Measurements from ENCODE around the gene OR52N4. TPM values are rescaled to one million over a fixed set of nuclear protein-coding genes. Genes with fewer than 3 reads are reported as not detected.

The OR52N4 gene
- total RNA-seq, 1 donor from 2014 or later = not detected

DNA sequence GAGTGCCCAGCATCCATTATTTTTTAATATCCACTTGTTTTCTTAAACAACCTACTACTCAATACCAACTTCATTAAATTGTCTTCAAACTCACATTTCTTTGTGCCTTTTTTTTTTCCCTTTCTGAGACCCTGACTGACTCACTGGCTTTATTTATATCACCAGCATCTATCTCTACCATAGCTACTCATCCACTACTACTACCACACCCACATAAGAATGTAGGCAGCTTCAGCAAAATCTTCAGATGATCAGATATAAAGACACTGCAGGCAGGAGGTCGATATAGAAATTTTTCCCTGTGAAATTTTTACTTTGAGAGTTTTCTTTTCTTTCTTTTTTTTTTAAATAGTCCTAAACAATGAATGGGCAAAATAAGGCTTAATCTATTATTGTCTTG is 15.6 kb upstream of the OR52N4 start:
- no peaks in the 10 kb centered on the region for H3K27me3 ChIP-seq (ENCODE audit: control insufficient read depth, insufficient read depth, low read length)
- H3K4me3 ChIP-seq (ENCODE audit: low read depth, low read length) = no peak overlapping the region
- TF ChIP-seq, protein P1, sequence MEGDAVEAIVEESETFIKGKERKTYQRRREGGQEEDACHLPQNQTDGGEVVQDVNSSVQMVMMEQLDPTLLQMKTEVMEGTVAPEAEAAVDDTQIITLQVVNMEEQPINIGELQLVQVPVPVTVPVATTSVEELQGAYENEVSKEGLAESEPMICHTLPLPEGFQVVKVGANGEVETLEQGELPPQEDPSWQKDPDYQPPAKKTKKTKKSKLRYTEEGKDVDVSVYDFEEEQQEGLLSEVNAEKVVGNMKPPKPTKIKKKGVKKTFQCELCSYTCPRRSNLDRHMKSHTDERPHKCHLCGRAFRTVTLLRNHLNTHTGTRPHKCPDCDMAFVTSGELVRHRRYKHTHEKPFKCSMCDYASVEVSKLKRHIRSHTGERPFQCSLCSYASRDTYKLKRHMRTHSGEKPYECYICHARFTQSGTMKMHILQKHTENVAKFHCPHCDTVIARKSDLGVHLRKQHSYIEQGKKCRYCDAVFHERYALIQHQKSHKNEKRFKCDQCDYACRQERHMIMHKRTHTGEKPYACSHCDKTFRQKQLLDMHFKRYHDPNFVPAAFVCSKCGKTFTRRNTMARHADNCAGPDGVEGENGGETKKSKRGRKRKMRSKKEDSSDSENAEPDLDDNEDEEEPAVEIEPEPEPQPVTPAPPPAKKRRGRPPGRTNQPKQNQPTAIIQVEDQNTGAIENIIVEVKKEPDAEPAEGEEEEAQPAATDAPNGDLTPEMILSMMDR (IDR thresholded peaks at IDR 0.05; ENCODE audit: insufficient read depth, low read length, poor library complexity, severe bottlenecking) = no peak
- DNase-seq (ENCODE audit: low read depth) = no peak
- no peaks in the 10 kb centered on the region for H3K36me3 ChIP-seq (ENCODE audit: control insufficient read depth, insufficient read depth, low read length)

DNA sequence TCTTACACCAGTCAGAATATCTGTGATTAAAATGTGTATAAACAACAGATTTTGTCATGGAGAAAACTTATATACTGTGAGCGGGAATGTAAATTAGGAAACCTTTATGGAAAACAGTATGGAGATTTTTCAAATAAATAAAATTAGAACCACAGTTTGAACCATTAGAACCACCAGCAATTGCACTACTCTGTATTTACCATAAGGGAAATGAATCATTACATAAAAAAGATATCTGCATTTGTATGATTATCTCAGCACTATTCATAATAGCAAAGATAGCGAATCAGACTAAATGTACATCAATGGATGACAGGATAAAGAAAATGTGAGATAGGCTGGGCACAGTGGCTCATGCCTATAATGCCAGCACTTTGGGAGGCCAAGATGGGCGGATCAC is 7.4 kb upstream of the OR52N4 start:
- no peaks in the 10 kb centered on the region for H3K27me3 ChIP-seq (ENCODE audit: control insufficient read depth, insufficient read depth, low read length)
- H3K36me3 ChIP-seq (ENCODE audit: control insufficient read depth, insufficient read depth, low read length) = no peaks in the 10 kb centered on the region
- no peak for DNase-seq (ENCODE audit: low read depth)
- no peak overlapping the region for H3K4me3 ChIP-seq (ENCODE audit: low read depth, low read length)
- TF ChIP-seq, protein P1 (IDR thresholded peaks at IDR 0.05; ENCODE audit: insufficient read depth, low read length, poor library complexity, severe bottlenecking) = no peak

DNA sequence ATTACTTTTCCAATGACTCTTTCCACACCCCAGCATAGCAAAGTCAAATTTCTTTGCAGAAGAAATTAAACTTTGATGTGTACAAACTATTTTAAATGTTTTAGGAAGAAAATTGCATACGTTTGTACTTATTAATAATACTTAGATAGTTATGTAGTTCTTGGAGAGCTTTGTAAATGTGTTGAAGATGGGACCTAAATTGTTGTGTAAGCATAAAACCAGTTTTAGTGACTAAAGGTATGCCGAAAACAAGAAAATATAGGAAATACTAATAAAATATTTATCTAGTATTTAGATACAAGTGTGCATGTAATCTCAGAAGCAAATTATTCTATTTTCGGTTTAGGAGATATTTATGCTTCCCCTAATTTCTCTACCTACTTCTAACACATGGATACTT is 4.2 kb upstream of the OR52N4 start:
- no peaks in the 10 kb centered on the region for H3K27me3 ChIP-seq (ENCODE audit: control insufficient read depth, insufficient read depth, low read length)
- TF ChIP-seq, protein P1 (IDR thresholded peaks at IDR 0.05; ENCODE audit: insufficient read depth, low read length, poor library complexity, severe bottlenecking) = no peak
- DNase-seq (ENCODE audit: low read depth) = no peak
- no peaks in the 10 kb centered on the region for H3K36me3 ChIP-seq (ENCODE audit: control insufficient read depth, insufficient read depth, low read length)
- no peak overlapping the region for H3K4me3 ChIP-seq (ENCODE audit: low read depth, low read length)

DNA sequence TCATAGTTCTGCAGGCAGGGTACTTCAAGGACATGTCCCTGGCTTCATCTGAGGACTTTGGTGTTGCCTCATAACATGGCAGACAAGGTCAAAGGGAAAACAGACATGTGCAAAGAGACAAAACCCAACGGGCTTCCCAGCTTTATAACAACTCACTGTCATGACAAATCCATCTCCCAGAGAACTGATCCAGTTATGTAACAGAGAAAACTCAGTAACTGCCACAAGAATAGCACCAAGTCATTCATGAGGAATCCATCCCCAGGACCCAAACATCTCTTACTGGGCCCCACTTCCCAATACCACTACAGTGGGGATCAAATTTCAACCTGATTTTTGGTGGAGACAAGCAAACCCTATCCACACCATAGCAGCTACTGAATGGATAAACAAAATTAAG is 13.0 kb downstream of the OR52N4 start:
- no peaks in the 10 kb centered on the region for H3K36me3 ChIP-seq (ENCODE audit: control insufficient read depth, insufficient read depth, low read length)
- DNase-seq (ENCODE audit: low read depth) = no peak
- TF ChIP-seq, protein P1 (IDR thresholded peaks at IDR 0.05; ENCODE audit: insufficient read depth, low read length, poor library complexity, severe bottlenecking) = no peak

DNA sequence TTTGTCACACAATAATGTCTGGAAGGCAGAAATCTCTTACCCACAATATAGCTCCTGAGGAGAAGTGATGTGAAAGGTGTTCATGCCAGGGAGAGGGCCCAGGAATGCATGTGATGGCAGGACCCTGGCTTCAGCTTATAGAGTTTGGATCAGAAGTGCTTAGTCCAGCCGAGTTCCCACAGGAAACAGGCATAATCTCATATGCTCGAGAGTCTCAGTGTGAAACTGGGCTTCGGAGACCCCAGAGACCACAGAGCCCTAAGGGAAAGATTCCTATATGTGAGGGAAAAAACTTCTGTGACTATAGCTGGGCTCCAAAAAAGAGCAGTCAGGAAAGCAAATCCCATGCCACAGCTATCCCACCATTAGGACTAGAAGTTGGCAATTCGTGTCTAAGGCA is 29.2 kb downstream of the OR52N4 start, which contains the start of gene OR52N5:
TSS of gene OR52N5 (minus strand) at position 101 of the 400 bp plus-strand sequence. CDS start 4,721 bp downstream, outside the sequence.
- Histone ChIP-seq H3K4me3 (ENCODE audit: low read depth, low read length) (no peak within 1 kb of the TSS), H3K27me3 (ENCODE audit: control insufficient read depth, insufficient read depth, low read length) (no peaks in the 10 kb centered on the region), H3K36me3 (ENCODE audit: control insufficient read depth, insufficient read depth, low read length) (no peaks in the 10 kb centered on the region)
- TF ChIP-seq, protein P1 (IDR thresholded peaks at IDR 0.05; ENCODE audit: insufficient read depth, low read length, poor library complexity, severe bottlenecking) = no peak
- DNase-seq (ENCODE audit: low read depth) = no peak

More for the DNA sequence above, 13.0 kb downstream of the OR52N4 start:
- Histone ChIP-seq H3K27me3 (ENCODE audit: control insufficient read depth, insufficient read depth, low read length) (no peaks in the 10 kb centered on the region), H3K4me3 (ENCODE audit: low read depth, low read length) (no peak overlapping the region)

DNA sequence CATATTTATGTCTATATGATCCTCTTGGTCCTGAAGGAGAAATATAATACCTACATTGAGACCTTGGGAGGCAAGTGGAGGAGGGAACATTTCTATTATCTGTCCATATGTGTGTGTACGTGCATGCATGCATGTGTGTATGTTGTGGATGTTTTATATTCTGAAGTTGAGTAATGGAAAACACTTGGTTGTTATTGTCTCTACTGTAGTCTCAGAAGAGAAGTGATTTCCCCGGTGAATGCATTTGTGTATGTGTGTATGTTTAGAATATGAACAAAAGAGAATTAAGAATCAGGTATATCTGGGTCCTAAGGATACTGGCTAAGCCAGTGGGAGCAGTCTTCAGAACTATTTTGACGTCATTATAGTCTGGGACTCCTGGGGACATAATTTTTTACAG is 37.1 kb downstream of the OR52N4 start, which contains the start of gene OR52N1:
TSS of gene OR52N1 (minus strand) at position 101 of the 400 bp plus-strand sequence. CDS start 2,449 bp downstream, outside the sequence.
- no peaks in the 10 kb centered on the region for H3K36me3 ChIP-seq (ENCODE audit: control insufficient read depth, insufficient read depth, low read length)
- no peak for DNase-seq (ENCODE audit: low read depth)
- H3K4me3 ChIP-seq (ENCODE audit: low read depth, low read length) = no peak within 1 kb of the TSS
- H3K27me3 ChIP-seq (ENCODE audit: control insufficient read depth, insufficient read depth, low read length) = no peaks in the 10 kb centered on the region
- TF ChIP-seq, protein P1 (IDR thresholded peaks at IDR 0.05; ENCODE audit: insufficient read depth, low read length, poor library complexity, severe bottlenecking) = no peak

All from kidney epithelial cell (primary cell).